PC-3 (cell line): ENCODE data around the gene MPPED1. TPM values are rescaled to one million over a fixed set of nuclear protein-coding genes. Genes with fewer than 3 reads are reported as not detected.

Experiments
- ATAC-seq: fragments of 200-7000 bp; cut with Tn5 transposase; 2 replicates; pipeline ENCODE4 v1.9.1; 2020; ENCODE audit warnings: mild to moderate bottlenecking, moderate library complexity
- BruUV-seq: library from RNA; stranded (reverse); fragments of 400-500 nt; replicated peaks from 2 replicates; lab custom pipeline; 2021; lab: Mats Ljungman, UMichigan
- CTCF ChIA-PET: fragments of 300-600 bp; sonication (Branson Sonifier 250); formaldehyde crosslinking; loops from one replicate; lab custom pipeline; 2022; ENCODE audit warnings: antibody characterized with exemption; lab: Charles Lee
- POLR2A ChIA-PET: fragments of 300-600 bp; sonication (Branson Sonifier 250); formaldehyde crosslinking; loops from one replicate; lab custom pipeline; 2022; ENCODE audit warnings: antibody characterized with exemption; ENCODE audit not compliant: unreplicated experiment; lab: Charles Lee
- DNase-seq: peaks from one replicate; pipeline ENCODE4 v3.0.0-alpha.2; 2015
- H2AFZ ChIP-seq: fragments of 300-600 bp; sonication (generic); 2 replicates; pipeline ENCODE4 v1.6.0; 2016; ENCODE audit warnings: antibody characterized with exemption, low read length
- H3F3A ChIP-seq: fragments of 300-600 bp; sonication (generic); one replicate; pipeline ENCODE4 v1.6.0; 2017; ENCODE audit warnings: antibody characterized with exemption, low read length, control low read depth, mild to moderate bottlenecking; ENCODE audit not compliant: unreplicated experiment
- H3K27ac ChIP-seq: fragments of 300-600 bp; sonication (generic); 2 replicates; pipeline ENCODE4 v1.5.1; 2016; ENCODE audit warnings: mild to moderate bottlenecking, low read length
- H3K27me3 ChIP-seq: fragments of 300-600 bp; sonication (generic); 2 replicates; pipeline ENCODE4 v1.6.1; 2016; ENCODE audit warnings: low read length, mixed read lengths
- H3K36me3 ChIP-seq: fragments of 300-600 bp; sonication (generic); 2 replicates; pipeline ENCODE4 v1.6.1; 2016; ENCODE audit warnings: low read depth, mixed run types, low read length, mixed read lengths
- H3K4me1 ChIP-seq: fragments of 300-600 bp; sonication (generic); 2 replicates; pipeline ENCODE4 v1.5.1; 2016; ENCODE audit warnings: low read length; ENCODE audit not compliant: insufficient read depth
- H3K4me2 ChIP-seq: fragments of 300-600 bp; sonication (generic); 2 replicates; pipeline ENCODE4 v1.6.0; 2016; ENCODE audit warnings: low read length
- H3K4me3 ChIP-seq: fragments of 300-600 bp; sonication (generic); 2 replicates; pipeline ENCODE4 v1.5.1; 2016; ENCODE audit warnings: mild to moderate bottlenecking, low read length, mixed read lengths
- H3K79me2 ChIP-seq: fragments of 300-600 bp; sonication (generic); 2 replicates; pipeline ENCODE4 v1.6.1; 2017; ENCODE audit warnings: low read length, mixed read lengths
- H3K9ac ChIP-seq: fragments of 300-600 bp; sonication (generic); 2 replicates; pipeline ENCODE4 v1.6.0; 2016; ENCODE audit warnings: mild to moderate bottlenecking, low read length
- H3K9me2 ChIP-seq: fragments of 300-600 bp; sonication (generic); replicated peaks from 2 replicates; pipeline ENCODE4 v1.6.1; 2016; ENCODE audit warnings: mixed run types, low read length, mixed read lengths
- H3K9me3 ChIP-seq: fragments of 300-600 bp; sonication (generic); 2 replicates; pipeline ENCODE4 v1.6.1; 2016; ENCODE audit warnings: low read length, mixed read lengths
- H4K20me1 ChIP-seq: fragments of 300-600 bp; sonication (generic); 2 replicates; pipeline ENCODE4 v1.6.1; 2016; ENCODE audit warnings: low read length, mixed read lengths
- CTCF ChIP-seq: fragments of 300-600 bp; sonication (generic); conservative IDR thresholded peaks from 2 replicates; pipeline ENCODE4 v1.5.1; 2017; ENCODE audit warnings: antibody characterized with exemption, low read depth, mild to moderate bottlenecking, low read length
- EZH2 ChIP-seq: fragments of 300-600 bp; sonication (generic); IDR thresholded peaks from one replicate; pipeline ENCODE4 v1.6.1; 2017; ENCODE audit warnings: antibody characterized with exemption, mild to moderate bottlenecking, low read length; ENCODE audit not compliant: unreplicated experiment
- EZH2phosphoT487 ChIP-seq: fragments of 300-600 bp; sonication (generic); IDR thresholded peaks from 2 replicates; pipeline ENCODE4 v1.6.1; 2018; ENCODE audit warnings: mild to moderate bottlenecking, antibody characterized with exemption, low read length, borderline replicate concordance
- intact Hi-C: fragments of 100-400 bp; cut with micrococcal nuclease; formaldehyde crosslinking; loops from 2 replicates; pipeline ENCODE4 v1.9.0; 2023
- total RNA-seq: library from RNA; depleted of rRNA; stranded (reverse); fragments of >200 nt; gene quantifications from 2 replicates; pipeline ENCODE4 v1.2.3, GENCODE V29; 2014

The MPPED1 gene
- total RNA-seq, 1 experiment from 2014 or later: not detected

GRCh38 chr22:43401661-43402060, 10.2 kb upstream of the MPPED1 start:
- Histone ChIP-seq H3K9me3 (no peaks in the 10 kb centered on the region), H4K20me1 (no peaks in the 10 kb centered on the region), H3K27ac (no peak overlapping the region), H3K36me3 (no peaks in the 10 kb centered on the region), H3K4me3 (no peak overlapping the region), H3K27me3 (no peaks in the 10 kb centered on the region; the same call in 1 of the 2 replicates), H3K9ac (no peak overlapping the region), H3K79me2 (no peaks in the 10 kb centered on the region), H3K9me2 (no peaks in the 10 kb centered on the region), H2AFZ (no peak overlapping the region), H3K4me1 (no peaks in the 10 kb centered on the region), H3K4me2 (no peak overlapping the region), H3F3A (no peaks in the 10 kb centered on the region)
- ChIA-PET CTCF (no interaction called here), POLR2A (no interaction called here)
- intact Hi-C loops: no loop called here
- DNase-seq (no peak), ATAC-seq (no peak)
- TF ChIP-seq EZH2 (no peak), CTCF (no peak), EZH2phosphoT487 (no peak)
- no TSS peak for BruUV-seq

DNA sequence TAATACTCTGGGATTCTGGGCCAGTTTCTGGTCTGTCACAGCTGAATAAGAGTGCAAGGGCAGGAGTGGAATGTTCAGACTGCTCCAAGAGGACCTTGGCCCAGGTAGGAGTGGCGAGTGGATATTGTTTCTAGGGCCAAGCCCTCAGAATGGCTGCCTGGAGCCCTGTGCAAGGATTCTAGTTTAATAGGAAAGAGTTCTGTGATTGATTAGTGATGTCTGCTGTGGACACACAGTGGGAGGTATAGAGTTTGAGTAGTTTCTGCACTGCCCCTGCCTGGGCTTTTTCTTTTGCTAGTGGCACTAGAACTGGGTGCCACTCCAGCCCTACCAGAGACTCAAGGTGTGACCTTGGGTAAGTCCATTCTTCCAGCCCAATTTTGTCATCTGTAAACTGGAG, 9.7 kb upstream of the MPPED1 start:
- ATAC-seq (no peak), DNase-seq (no peak)
- ChIA-PET CTCF (no interaction called here), POLR2A (no interaction called here)
- Histone ChIP-seq H3K27ac (no peak overlapping the region), H3K36me3 (no peaks in the 10 kb centered on the region), H3K9me2 (no peaks in the 10 kb centered on the region), H3K9me3 (no peaks in the 10 kb centered on the region), H3K4me2 (no peak overlapping the region), H3K27me3 (no peaks in the 10 kb centered on the region; the same call in 1 of the 2 replicates), H3K79me2 (no peaks in the 10 kb centered on the region), H3K4me3 (no peak overlapping the region), H3F3A (no peaks in the 10 kb centered on the region), H3K4me1 (no peaks in the 10 kb centered on the region), H4K20me1 (no peaks in the 10 kb centered on the region), H2AFZ (no peak overlapping the region), H3K9ac (no peak overlapping the region)
- no TSS peak for BruUV-seq
- no peak for TF ChIP-seq EZH2
- no peak for TF ChIP-seq CTCF
- TF ChIP-seq EZH2phosphoT487: no peak
- intact Hi-C loops: no loop called here

DNA sequence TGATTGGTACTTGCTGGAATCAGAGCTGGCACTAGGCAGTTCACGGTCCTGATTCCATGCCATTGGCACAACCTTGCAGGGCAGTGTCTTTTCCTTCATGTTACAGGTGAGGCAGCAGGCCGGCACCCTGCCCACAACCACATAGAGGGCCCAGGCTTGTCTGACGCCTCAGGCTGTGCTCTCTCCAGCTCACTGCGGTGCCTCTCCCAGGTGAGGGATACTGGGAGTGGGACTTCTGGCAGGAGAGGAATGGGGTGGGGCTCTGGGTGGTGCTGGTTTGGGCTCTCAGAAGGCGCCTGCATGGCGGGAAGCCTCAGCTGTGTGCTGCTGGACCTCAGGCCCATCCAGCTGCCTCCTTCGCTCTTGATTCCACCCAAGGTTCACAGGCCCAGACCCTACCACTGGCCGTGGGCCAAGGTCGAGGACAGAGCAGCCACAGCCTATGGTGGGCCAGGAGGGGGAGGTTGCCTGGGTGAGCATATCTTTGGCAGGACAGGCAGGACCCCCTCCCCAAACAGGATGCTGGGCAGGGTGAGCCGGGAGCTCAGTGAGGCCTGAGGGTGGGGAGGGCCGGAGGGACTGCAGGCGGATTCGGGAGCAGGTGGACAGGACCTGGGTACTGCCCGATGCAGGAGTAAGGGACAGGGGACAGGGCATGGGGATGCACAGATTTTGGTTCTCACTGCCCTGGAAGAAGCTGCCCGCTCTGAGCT, 7.0 kb upstream of the MPPED1 start:
- Histone ChIP-seq H3K4me2 (no peak overlapping the region), H3K9me3 (no peaks in the 10 kb centered on the region), H3K9me2 (no peaks in the 10 kb centered on the region), H3K27ac (no peak overlapping the region), H3K27me3 (no peaks in the 10 kb centered on the region), H2AFZ (no peak overlapping the region), H3K4me3 (no peak overlapping the region), H3F3A (no peaks in the 10 kb centered on the region), H4K20me1 (no peaks in the 10 kb centered on the region), H3K36me3 (no peaks in the 10 kb centered on the region), H3K9ac (no peak overlapping the region), H3K79me2 (no peaks in the 10 kb centered on the region), H3K4me1 (no peaks in the 10 kb centered on the region)
- ChIA-PET POLR2A (no interaction called here), CTCF (interaction anchor here (0.6 kb wide), 1 partner anchor 116 kb away, joined by 3 read pairs; no protein-coding TSS in a partner anchor)
- ATAC-seq (no peak; the same call in 1 of the 2 replicates), DNase-seq (no peak)
- intact Hi-C loops: no loop called here
- no peak for TF ChIP-seq EZH2phosphoT487
- TF ChIP-seq EZH2: no peak
- TF ChIP-seq CTCF: no peak
- no TSS peak for BruUV-seq
